Measurements from ENCODE around the gene PLA2G7. TPM values are rescaled to one million over a fixed set of nuclear protein-coding genes. Genes with fewer than 3 reads are reported as not detected.
"Not testable (repeated sequence)": the region's sequence is repeated elsewhere in the genome, so short reads cannot be mapped to it uniquely, and the experiment has no call there.

PLA2G7 gene
- total RNA-seq, 1 experiment from 2014 or later = 2.3 TPM

DNA sequence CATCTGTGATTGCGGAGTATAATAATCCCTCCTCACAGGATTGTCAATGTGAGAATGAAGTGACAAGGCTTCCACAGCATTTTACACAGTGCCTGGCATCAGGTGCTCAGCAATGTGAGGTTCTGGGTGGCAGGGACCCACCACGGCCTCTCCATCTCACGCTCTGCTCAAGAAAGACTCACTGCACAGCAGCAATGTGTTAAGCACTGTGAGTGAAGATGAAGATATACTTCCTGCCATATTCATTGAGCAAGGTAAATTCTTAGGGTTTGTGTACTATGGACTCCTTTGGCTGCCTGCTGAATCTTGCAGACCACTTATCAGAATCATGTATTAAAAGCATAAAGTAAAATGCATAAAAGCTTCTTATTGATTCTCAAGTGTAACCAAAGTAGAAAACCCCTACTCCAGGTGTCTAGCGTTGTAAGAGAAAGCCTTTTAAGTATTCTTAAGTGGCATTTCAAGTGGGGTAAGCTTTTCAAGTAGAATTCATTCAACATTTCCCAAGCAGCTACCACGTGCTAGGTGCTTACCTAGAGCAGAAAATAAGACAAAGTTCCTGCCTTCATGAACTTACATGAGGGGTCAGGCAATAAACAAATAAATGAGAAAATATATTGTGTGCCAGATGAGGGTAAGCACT is 41.0 kb upstream of the PLA2G7 start:
- Mint-ChIP-seq H3K4me3 (no peak overlapping the region), H3K36me3 (no peaks in the 10 kb centered on the region; the same call in 1 of the 2 replicates), H3K9me3 (peaks cover 4% of the 10 kb centered on the region; the same call in 1 of the 2 replicates), H3K27ac (no peak overlapping the region), H3K27me3 (ENCODE audit: low read depth) (no peaks in the 10 kb centered on the region), H3K4me1 (peaks cover 4% of the 10 kb centered on the region)
- DNase-seq (ENCODE audit: low spot score) (no peak), ATAC-seq (no peak)
- CTCF ChIA-PET = no interaction called here
- POLR2A ChIA-PET = no interaction called here
- no peak for TF ChIP-seq SP1 (CRISPR knock-in tag; conservative IDR thresholded peaks at IDR 0.05)
- no peak for TF ChIP-seq NR3C1 (CRISPR knock-in tag; conservative IDR thresholded peaks at IDR 0.05; ENCODE audit: low read depth)
- TF ChIP-seq, protein P1, sequence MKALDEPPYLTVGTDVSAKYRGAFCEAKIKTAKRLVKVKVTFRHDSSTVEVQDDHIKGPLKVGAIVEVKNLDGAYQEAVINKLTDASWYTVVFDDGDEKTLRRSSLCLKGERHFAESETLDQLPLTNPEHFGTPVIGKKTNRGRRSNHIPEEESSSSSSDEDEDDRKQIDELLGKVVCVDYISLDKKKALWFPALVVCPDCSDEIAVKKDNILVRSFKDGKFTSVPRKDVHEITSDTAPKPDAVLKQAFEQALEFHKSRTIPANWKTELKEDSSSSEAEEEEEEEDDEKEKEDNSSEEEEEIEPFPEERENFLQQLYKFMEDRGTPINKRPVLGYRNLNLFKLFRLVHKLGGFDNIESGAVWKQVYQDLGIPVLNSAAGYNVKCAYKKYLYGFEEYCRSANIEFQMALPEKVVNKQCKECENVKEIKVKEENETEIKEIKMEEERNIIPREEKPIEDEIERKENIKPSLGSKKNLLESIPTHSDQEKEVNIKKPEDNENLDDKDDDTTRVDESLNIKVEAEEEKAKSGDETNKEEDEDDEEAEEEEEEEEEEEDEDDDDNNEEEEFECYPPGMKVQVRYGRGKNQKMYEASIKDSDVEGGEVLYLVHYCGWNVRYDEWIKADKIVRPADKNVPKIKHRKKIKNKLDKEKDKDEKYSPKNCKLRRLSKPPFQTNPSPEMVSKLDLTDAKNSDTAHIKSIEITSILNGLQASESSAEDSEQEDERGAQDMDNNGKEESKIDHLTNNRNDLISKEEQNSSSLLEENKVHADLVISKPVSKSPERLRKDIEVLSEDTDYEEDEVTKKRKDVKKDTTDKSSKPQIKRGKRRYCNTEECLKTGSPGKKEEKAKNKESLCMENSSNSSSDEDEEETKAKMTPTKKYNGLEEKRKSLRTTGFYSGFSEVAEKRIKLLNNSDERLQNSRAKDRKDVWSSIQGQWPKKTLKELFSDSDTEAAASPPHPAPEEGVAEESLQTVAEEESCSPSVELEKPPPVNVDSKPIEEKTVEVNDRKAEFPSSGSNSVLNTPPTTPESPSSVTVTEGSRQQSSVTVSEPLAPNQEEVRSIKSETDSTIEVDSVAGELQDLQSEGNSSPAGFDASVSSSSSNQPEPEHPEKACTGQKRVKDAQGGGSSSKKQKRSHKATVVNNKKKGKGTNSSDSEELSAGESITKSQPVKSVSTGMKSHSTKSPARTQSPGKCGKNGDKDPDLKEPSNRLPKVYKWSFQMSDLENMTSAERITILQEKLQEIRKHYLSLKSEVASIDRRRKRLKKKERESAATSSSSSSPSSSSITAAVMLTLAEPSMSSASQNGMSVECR (CRISPR knock-in tag; IDR thresholded peaks at IDR 0.05; ENCODE audit: borderline replicate concordance) = no peak
- TF ChIP-seq, protein P2, sequence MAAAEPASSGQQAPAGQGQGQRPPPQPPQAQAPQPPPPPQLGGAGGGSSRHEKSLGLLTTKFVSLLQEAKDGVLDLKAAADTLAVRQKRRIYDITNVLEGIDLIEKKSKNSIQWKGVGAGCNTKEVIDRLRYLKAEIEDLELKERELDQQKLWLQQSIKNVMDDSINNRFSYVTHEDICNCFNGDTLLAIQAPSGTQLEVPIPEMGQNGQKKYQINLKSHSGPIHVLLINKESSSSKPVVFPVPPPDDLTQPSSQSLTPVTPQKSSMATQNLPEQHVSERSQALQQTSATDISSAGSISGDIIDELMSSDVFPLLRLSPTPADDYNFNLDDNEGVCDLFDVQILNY (CRISPR knock-in tag; IDR thresholded peaks at IDR 0.05) = no peak
- TF ChIP-seq, protein P3, sequence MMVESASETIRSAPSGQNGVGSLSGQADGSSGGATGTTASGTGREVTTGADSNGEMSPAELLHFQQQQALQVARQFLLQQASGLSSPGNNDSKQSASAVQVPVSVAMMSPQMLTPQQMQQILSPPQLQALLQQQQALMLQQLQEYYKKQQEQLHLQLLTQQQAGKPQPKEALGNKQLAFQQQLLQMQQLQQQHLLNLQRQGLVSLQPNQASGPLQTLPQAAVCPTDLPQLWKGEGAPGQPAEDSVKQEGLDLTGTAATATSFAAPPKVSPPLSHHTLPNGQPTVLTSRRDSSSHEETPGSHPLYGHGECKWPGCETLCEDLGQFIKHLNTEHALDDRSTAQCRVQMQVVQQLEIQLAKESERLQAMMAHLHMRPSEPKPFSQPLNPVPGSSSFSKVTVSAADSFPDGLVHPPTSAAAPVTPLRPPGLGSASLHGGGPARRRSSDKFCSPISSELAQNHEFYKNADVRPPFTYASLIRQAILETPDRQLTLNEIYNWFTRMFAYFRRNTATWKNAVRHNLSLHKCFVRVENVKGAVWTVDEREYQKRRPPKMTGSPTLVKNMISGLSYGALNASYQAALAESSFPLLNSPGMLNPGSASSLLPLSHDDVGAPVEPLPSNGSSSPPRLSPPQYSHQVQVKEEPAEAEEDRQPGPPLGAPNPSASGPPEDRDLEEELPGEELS (CRISPR knock-in tag; IDR thresholded peaks at IDR 0.05) = no peak
- TF ChIP-seq HMGA2 (CRISPR knock-in tag; IDR thresholded peaks at IDR 0.05) = no peak
- TF ChIP-seq NFE2L1 (CRISPR knock-in tag; IDR thresholded peaks at IDR 0.05) = no peak
- TF ChIP-seq ETV6 (CRISPR knock-in tag; IDR thresholded peaks at IDR 0.05) = no peak
- TF ChIP-seq, protein P4, sequence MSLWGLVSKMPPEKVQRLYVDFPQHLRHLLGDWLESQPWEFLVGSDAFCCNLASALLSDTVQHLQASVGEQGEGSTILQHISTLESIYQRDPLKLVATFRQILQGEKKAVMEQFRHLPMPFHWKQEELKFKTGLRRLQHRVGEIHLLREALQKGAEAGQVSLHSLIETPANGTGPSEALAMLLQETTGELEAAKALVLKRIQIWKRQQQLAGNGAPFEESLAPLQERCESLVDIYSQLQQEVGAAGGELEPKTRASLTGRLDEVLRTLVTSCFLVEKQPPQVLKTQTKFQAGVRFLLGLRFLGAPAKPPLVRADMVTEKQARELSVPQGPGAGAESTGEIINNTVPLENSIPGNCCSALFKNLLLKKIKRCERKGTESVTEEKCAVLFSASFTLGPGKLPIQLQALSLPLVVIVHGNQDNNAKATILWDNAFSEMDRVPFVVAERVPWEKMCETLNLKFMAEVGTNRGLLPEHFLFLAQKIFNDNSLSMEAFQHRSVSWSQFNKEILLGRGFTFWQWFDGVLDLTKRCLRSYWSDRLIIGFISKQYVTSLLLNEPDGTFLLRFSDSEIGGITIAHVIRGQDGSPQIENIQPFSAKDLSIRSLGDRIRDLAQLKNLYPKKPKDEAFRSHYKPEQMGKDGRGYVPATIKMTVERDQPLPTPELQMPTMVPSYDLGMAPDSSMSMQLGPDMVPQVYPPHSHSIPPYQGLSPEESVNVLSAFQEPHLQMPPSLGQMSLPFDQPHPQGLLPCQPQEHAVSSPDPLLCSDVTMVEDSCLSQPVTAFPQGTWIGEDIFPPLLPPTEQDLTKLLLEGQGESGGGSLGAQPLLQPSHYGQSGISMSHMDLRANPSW (CRISPR knock-in tag; conservative IDR thresholded peaks at IDR 0.05; ENCODE audit: low read depth) = no peak
- no peak for TF ChIP-seq NR2C2 (CRISPR knock-in tag; IDR thresholded peaks at IDR 0.05)
- no peak for TF ChIP-seq ZNF138 (CRISPR knock-in tag; conservative IDR thresholded peaks at IDR 0.05)
- no peak for TF ChIP-seq OVOL2 (CRISPR knock-in tag; IDR thresholded peaks at IDR 0.05; ENCODE audit: borderline replicate concordance)
- TF ChIP-seq, protein P5, sequence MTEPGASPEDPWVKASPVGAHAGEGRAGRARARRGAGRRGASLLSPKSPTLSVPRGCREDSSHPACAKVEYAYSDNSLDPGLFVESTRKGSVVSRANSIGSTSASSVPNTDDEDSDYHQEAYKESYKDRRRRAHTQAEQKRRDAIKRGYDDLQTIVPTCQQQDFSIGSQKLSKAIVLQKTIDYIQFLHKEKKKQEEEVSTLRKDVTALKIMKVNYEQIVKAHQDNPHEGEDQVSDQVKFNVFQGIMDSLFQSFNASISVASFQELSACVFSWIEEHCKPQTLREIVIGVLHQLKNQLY (CRISPR knock-in tag; IDR thresholded peaks at IDR 0.05) = no peak
- TF ChIP-seq, protein P6, sequence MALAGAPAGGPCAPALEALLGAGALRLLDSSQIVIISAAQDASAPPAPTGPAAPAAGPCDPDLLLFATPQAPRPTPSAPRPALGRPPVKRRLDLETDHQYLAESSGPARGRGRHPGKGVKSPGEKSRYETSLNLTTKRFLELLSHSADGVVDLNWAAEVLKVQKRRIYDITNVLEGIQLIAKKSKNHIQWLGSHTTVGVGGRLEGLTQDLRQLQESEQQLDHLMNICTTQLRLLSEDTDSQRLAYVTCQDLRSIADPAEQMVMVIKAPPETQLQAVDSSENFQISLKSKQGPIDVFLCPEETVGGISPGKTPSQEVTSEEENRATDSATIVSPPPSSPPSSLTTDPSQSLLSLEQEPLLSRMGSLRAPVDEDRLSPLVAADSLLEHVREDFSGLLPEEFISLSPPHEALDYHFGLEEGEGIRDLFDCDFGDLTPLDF (CRISPR knock-in tag; IDR thresholded peaks at IDR 0.05) = no peak
- TF ChIP-seq, protein P7, sequence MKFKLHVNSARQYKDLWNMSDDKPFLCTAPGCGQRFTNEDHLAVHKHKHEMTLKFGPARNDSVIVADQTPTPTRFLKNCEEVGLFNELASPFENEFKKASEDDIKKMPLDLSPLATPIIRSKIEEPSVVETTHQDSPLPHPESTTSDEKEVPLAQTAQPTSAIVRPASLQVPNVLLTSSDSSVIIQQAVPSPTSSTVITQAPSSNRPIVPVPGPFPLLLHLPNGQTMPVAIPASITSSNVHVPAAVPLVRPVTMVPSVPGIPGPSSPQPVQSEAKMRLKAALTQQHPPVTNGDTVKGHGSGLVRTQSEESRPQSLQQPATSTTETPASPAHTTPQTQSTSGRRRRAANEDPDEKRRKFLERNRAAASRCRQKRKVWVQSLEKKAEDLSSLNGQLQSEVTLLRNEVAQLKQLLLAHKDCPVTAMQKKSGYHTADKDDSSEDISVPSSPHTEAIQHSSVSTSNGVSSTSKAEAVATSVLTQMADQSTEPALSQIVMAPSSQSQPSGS (CRISPR knock-in tag; IDR thresholded peaks at IDR 0.05; ENCODE audit: borderline replicate concordance, low read depth) = no peak

DNA sequence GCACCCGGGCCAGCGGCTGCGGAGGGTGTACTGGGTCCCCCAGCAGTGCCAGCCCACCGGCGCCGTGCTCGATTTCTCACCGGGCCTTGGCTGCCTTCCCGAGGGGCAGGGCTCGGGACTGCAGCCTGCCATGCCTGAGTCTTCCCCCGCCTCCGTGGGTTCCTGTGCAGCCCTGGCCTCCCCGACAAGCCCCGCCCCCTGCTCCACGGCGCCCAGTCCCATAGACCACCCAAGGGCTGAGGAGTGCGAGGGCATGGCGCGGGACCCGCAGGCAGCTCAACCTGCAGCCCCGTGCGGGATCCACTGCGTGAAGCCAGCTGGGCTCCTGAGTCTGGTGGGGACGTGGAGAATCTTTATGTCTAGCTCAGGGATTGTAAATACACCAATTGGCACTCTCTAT is 39.6 kb upstream of the PLA2G7 start:
- ATAC-seq; H3K27me3 Mint-ChIP-seq (ENCODE audit: low read depth); POLR2A ChIA-PET; H3K4me1 Mint-ChIP-seq; H3K9me3 Mint-ChIP-seq; H3K27ac Mint-ChIP-seq; H3K36me3 Mint-ChIP-seq; CTCF ChIA-PET; H3K4me3 Mint-ChIP-seq: not testable (repeated sequence)
- DNase-seq (ENCODE audit: low spot score) = peak; percentile 20

Measured in WTC11 (cell line).